Uterus (tissue), 4 donors: ENCODE measurements around the gene INF2. TPM values are rescaled to one million over a fixed set of nuclear protein-coding genes. Genes with fewer than 3 reads are reported as not detected.

Experiments
- DNase-seq, 2 donors: peaks; one replicate each; pipeline ENCODE4 v3.0.0-alpha.2; 2019 to 2020
- H3K27ac ChIP-seq, 2 donors: fragments of 200-600 bp; sonication (generic); 1 replicate in 1 of 2; 2 replicates in 1 of 2; pipeline ENCODE4 v1.5.1; 2016 to 2018
- H3K27me3 ChIP-seq, 2 donors: fragments of 200-600 bp; sonication (generic); one replicate each; pipeline ENCODE4 v1.5.1; 2018 to 2019; ENCODE audit warnings: control low read depth in 1 of 2
- H3K36me3 ChIP-seq, 2 donors: fragments of 200-600 bp; sonication (generic); one replicate each; pipeline ENCODE4 v1.5.1; 2019; ENCODE audit warnings: control low read depth in 1 of 2
- H3K4me1 ChIP-seq, 2 donors: fragments of 200-600 bp; sonication (generic); one replicate each; pipeline ENCODE4 v1.5.1; 2018 to 2019; ENCODE audit warnings: control low read depth in 1 of 2
- H3K4me3 ChIP-seq, 2 donors: fragments of 200-600 bp; sonication (generic); 1 replicate in 1 of 2; 2 replicates in 1 of 2; pipeline ENCODE4 v1.5.1; 2018 to 2019; ENCODE audit warnings: mild to moderate bottlenecking in 1 of 2
- H3K9me3 ChIP-seq, 2 donors: fragments of 200-600 bp; sonication (generic); one replicate each; pipeline ENCODE4 v1.5.1; 2019; ENCODE audit warnings: control low read depth in 1 of 2
- POLR2A ChIP-seq, 2 donors: fragments of 450-650 bp; IDR thresholded peaks; one replicate each; pipeline ENCODE4 v1.6.1; 2016; ENCODE audit warnings: antibody characterized with exemption in 2 of 2, mild to moderate bottlenecking in 1 of 2, moderate library complexity in 1 of 2
- intact Hi-C: fragments of 100-400 bp; cut with DNase I; formaldehyde crosslinking; loops from one replicate; pipeline ENCODE4 v1.15.1; 2023; ENCODE audit warnings: low total_unique reads
- total RNA-seq, 4 donors: library from RNA; depleted of rRNA in 3 of 4; stranded (reverse); fragments of >200 nt in 3 of 4; gene quantifications; one replicate each; pipeline versions ENCODE4 v1.1.0 to v1.2.4, GENCODE V29; 2014 to 2023
- TF ChIP-seq, protein P1 (sequence below), 4 experiments: fragments of 200-600 bp in 2 of 4; fragments of 450-650 bp in 2 of 4; sonication (generic) in 2 of 4; IDR thresholded peaks; one replicate each; pipeline ENCODE4 v1.5.1; 2016 to 2019; ENCODE audit warnings: antibody characterized with exemption in 4 of 4, mild to moderate bottlenecking in 2 of 4, moderate library complexity in 1 of 4
- donor health status: DM: yes; HTN: yes; CAD: no.

INF2 gene
- total RNA-seq, 4 donors from 2014 or later: 13.5 to 79.4 (median 44.6) TPM

DNA sequence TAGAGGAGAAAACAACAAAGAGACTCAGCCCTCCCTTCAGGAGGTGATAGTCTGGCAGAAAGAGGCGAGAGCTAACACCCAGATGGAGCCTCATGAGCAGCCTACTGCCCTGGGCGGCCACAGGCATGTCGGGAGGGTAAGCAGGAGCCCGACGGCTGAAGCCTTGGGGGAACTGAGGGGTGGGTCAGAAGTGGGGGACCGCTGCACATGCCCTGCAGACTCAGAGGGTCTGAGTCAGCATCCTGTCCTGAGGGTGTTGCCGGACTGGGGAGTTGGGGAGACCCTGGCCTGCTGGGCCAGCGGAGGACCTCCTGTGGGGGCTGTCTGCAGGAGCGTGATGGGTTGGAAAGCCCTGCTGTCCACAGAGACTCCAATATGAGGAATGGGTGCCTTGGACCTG, 15.9 kb upstream of the INF2 start:
- Histone ChIP-seq H3K27ac (no peak overlapping the region), H3K4me3 (no peak overlapping the region)
- intact Hi-C loops: no loop called here

DNA sequence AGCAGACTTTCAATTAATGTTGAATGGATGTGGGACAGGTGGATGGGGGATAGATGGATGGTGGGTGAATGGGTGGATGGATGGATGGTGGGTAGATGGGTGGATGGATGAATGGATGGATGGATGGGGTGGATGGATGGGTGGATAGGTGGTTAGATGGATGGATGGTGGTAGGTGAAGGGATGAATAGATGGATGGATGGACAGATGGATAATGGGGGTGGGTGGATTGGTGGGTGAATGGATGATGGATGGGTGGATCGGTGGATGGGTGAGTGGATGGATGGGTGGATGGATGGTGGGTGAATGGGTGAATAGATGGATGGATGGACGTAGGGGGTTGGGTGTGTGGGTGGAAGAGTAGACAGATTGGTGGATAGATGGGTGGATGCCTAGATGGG, 14.0 kb upstream of the INF2 start:
- no peaks in the 10 kb centered on the region for H3K9me3 ChIP-seq
- peaks cover 3 to 26% of the 10 kb centered on the region in 2 donors for H3K4me1 ChIP-seq
- no peaks in the 10 kb centered on the region for H3K36me3 ChIP-seq
- no peak for DNase-seq
- H3K4me3 ChIP-seq: no peak overlapping the region
- intact Hi-C loops: no loop called here
- H3K27me3 ChIP-seq: no peaks in the 10 kb centered on the region
- H3K27ac ChIP-seq: no peak overlapping the region
- TF ChIP-seq POLR2A (IDR thresholded peaks at IDR 0.05): no peak
- TF ChIP-seq, protein P1, sequence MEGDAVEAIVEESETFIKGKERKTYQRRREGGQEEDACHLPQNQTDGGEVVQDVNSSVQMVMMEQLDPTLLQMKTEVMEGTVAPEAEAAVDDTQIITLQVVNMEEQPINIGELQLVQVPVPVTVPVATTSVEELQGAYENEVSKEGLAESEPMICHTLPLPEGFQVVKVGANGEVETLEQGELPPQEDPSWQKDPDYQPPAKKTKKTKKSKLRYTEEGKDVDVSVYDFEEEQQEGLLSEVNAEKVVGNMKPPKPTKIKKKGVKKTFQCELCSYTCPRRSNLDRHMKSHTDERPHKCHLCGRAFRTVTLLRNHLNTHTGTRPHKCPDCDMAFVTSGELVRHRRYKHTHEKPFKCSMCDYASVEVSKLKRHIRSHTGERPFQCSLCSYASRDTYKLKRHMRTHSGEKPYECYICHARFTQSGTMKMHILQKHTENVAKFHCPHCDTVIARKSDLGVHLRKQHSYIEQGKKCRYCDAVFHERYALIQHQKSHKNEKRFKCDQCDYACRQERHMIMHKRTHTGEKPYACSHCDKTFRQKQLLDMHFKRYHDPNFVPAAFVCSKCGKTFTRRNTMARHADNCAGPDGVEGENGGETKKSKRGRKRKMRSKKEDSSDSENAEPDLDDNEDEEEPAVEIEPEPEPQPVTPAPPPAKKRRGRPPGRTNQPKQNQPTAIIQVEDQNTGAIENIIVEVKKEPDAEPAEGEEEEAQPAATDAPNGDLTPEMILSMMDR (IDR thresholded peaks at IDR 0.05): no peak

More for the DNA sequence above, 15.9 kb upstream of the INF2 start:
- Histone ChIP-seq H3K27me3 (no peaks in the 10 kb centered on the region), H3K36me3 (no peaks in the 10 kb centered on the region), H3K9me3 (no peaks in the 10 kb centered on the region), H3K4me1 (peaks cover 0 to 13% of the 10 kb centered on the region in 2 donors)
- TF ChIP-seq, protein P1 (IDR thresholded peaks at IDR 0.05): no peak
- no peak for TF ChIP-seq POLR2A (IDR thresholded peaks at IDR 0.05)
- no peak for DNase-seq

DNA sequence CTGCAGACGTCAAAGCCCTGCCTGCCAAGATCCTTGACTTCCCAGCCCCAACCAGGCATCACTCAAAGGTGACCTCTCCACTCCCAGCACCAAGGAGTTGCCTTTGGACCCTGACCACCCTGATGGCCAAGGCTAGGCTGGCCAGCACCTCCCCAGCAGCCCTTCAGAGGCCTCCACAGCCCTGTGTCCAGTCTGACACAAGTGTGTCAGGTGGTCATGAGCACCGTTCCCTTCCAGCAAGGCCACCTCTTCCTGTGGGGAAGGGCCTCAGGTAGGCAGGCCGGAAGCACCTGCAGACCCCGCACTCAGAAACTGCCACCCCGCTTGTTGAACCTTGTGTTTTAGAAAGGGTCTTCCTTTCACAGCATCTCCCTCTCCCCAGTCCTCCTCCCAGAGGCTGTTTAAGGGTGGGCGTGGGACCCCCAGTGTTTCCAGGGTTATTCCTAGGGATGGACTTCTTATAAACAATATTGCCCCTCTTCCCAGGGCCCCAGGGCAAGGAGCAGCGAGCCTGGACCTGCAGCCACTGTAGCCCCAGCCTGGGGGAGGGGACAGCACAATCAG, 13.2 kb upstream of the INF2 start:
- Histone ChIP-seq H3K36me3 (no peaks in the 10 kb centered on the region), H3K27me3 (no peaks in the 10 kb centered on the region), H3K4me1 (peaks cover 3 to 34% of the 10 kb centered on the region in 2 donors), H3K4me3 (no peak overlapping the region), H3K27ac (peak overlapping the region in 1 of 2 donors; percentile 84), H3K9me3 (no peaks in the 10 kb centered on the region)
- no peak for DNase-seq
- intact Hi-C loops: no loop called here
- TF ChIP-seq POLR2A (IDR thresholded peaks at IDR 0.05): no peak
- TF ChIP-seq, protein P1 (IDR thresholded peaks at IDR 0.05): no peak

DNA sequence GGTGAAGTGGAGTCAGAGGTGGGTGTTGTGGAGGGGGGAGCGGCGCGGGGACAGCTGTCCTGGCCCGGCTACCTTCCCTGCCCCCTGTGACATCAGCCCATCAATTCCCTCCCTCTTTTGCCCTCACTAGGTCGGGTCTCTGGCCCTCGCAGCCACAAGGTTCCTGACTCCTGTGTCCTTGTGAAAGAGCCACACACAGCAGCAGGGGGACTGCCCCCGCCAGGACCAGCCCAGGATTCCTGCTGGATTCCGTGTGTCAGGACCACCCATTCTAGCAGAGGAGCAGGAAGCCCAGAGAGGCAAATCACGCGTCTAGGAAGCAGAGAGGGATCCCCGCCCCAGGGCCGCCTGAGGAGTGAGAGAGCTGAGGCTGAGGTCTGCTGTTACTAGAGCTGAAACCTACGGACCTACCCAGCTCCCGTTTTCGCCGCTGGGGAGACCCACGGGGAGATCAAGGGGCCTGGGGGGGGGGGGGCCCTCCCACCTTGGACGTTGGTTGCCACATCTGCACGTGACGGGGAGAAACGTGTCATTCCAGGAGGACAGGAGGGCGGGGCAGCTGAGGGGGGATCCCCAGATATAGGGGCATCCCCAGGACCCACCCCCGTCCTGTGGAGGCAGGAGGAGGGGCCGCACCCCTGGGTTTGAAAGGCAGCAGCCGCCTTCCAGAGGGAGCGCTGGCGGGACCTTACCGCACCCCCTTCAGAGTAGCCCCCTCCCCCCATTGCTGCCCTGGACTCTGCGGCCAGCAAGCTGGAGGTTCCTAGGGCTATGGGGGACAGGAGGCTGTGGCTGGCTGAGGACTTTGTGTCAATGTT, 12.5 kb upstream of the INF2 start:
- Histone ChIP-seq H3K9me3 (no peaks in the 10 kb centered on the region), H3K36me3 (no peaks in the 10 kb centered on the region), H3K4me1 (peaks cover 5 to 39% of the 10 kb centered on the region in 2 donors), H3K4me3 (peak overlapping the region; percentile 46 to 60), H3K27ac (peak overlapping the region; percentile 84 to 90), H3K27me3 (no peaks in the 10 kb centered on the region)
- TF ChIP-seq, protein P1 (IDR thresholded peaks at IDR 0.05): no peak
- no peak for TF ChIP-seq POLR2A (IDR thresholded peaks at IDR 0.05)
- intact Hi-C loops: no loop called here
- peak in 1 of 2 donors; percentile 45 for DNase-seq
